Testis (tissue), 3 donors: ENCODE data around the gene ST6GALNAC6. TPM values are rescaled to one million over a fixed set of nuclear protein-coding genes. Genes with fewer than 3 reads are reported as not detected.
A peak's percentile ranks its signal among the peaks of the same experiment; 100 is the strongest.

ENCODE experiments used
- DNase-seq: peaks from one replicate; pipeline ENCODE4 v3.0.0-alpha.2; 2019
- H3K27ac ChIP-seq, 2 donors: fragments of 200-600 bp; sonication (generic); one replicate each; pipeline ENCODE4 v1.5.1; 2019
- H3K27me3 ChIP-seq: fragments of 200-600 bp; sonication (generic); one replicate; pipeline ENCODE4 v1.5.1; 2019
- H3K36me3 ChIP-seq: fragments of 200-600 bp; sonication (generic); one replicate; pipeline ENCODE4 v1.5.1; 2017; ENCODE audit warnings: low read depth; ENCODE audit errors: missing control alignments
- H3K4me1 ChIP-seq: fragments of 200-600 bp; sonication (generic); one replicate; pipeline ENCODE4 v1.5.1; 2019
- H3K4me3 ChIP-seq, 2 donors: fragments of 200-600 bp; sonication (generic); one replicate each; pipeline ENCODE4 v1.5.1; 2017 to 2019
- H3K9me3 ChIP-seq: fragments of 200-600 bp; sonication (generic); one replicate; pipeline ENCODE4 v1.5.1; 2017
- POLR2A ChIP-seq: fragments of 450-650 bp; IDR thresholded peaks from one replicate; pipeline ENCODE4 v1.6.1; 2017; ENCODE audit warnings: antibody characterized with exemption, mild to moderate bottlenecking, moderate library complexity
- WGBS, 2 donors: methylation state at CpG; one replicate each; pipeline ENCODE4 v1.1.5; 2018; 5-methylcytosine and 5-hydroxymethylcytosine counted together
- intact Hi-C: fragments of 100-400 bp; cut with DNase I; formaldehyde crosslinking; loops from one replicate; pipeline ENCODE4 v1.15.1; 2023; ENCODE audit warnings: low total_unique reads
- polyA plus RNA-seq: library from polyadenylated mRNA; stranded (reverse); fragments of 350-450 nt; fragmentation: Illumina TruSeq; extraction: RNeasy Lipid Tissue Mini Kit (QIAGEN cat#74804); gene quantifications from one replicate; pipeline ENCODE4 v1.2.3, GENCODE V29; 2014; ENCODE audit warnings: low read depth, low replicate concordance; ENCODE audit not compliant: insufficient read depth
- total RNA-seq, 2 donors: library from RNA; depleted of rRNA; stranded (reverse); fragments of >200 nt; gene quantifications; one replicate each; pipeline ENCODE4 v1.2.3, GENCODE V29; 2016
- TF ChIP-seq, protein P1 (sequence below), 3 experiments: fragments of 450-650 bp in 2 of 3; fragments of 200-600 bp in 1 of 3; sonication (generic) in 1 of 3; IDR thresholded peaks; one replicate each; pipeline ENCODE4 v1.5.1; 2016 to 2019; ENCODE audit warnings: antibody characterized with exemption in 3 of 3, mild to moderate bottlenecking in 2 of 3, moderate library complexity in 1 of 3

The ST6GALNAC6 gene
- total and polyA plus RNA-seq, 3 donors from 2014 or later, result 43.0 to 70.3 (median 46.3) TPM

- intact Hi-C loops, result no loop called here
- peaks cover 31% of the 10 kb centered on the region for H3K4me1 ChIP-seq
- H3K9me3 ChIP-seq, result no peaks in the 10 kb centered on the region
- no peak for DNase-seq
- WGBS, 2 donors, result 87 to 93% methylated on average over 3 to 17 of the region's 17 CpGs
- no peak overlapping the region for H3K27ac ChIP-seq
- H3K27me3 ChIP-seq, result no peaks in the 10 kb centered on the region
- no peak overlapping the region for H3K4me3 ChIP-seq
- no peaks in the 10 kb centered on the region for H3K36me3 ChIP-seq
- TF ChIP-seq, protein P1, sequence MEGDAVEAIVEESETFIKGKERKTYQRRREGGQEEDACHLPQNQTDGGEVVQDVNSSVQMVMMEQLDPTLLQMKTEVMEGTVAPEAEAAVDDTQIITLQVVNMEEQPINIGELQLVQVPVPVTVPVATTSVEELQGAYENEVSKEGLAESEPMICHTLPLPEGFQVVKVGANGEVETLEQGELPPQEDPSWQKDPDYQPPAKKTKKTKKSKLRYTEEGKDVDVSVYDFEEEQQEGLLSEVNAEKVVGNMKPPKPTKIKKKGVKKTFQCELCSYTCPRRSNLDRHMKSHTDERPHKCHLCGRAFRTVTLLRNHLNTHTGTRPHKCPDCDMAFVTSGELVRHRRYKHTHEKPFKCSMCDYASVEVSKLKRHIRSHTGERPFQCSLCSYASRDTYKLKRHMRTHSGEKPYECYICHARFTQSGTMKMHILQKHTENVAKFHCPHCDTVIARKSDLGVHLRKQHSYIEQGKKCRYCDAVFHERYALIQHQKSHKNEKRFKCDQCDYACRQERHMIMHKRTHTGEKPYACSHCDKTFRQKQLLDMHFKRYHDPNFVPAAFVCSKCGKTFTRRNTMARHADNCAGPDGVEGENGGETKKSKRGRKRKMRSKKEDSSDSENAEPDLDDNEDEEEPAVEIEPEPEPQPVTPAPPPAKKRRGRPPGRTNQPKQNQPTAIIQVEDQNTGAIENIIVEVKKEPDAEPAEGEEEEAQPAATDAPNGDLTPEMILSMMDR (IDR thresholded peaks at IDR 0.05), result no peak
- TF ChIP-seq POLR2A, result no peak
Measured at GRCh38 chr9:127909839-127910273, 10.5 kb upstream of the ST6GALNAC6 start.

GRCh38 chr9:127908660-127908926 lies 9.2 kb upstream of the ST6GALNAC6 start:
- WGBS, 2 donors, result 92 to 94% methylated on average over 8 to 10 of the region's 10 CpGs
- Histone ChIP-seq H3K27ac (no peak overlapping the region), H3K36me3 (no peaks in the 10 kb centered on the region), H3K4me3 (no peak overlapping the region), H3K27me3 (no peaks in the 10 kb centered on the region), H3K4me1 (peaks cover 40% of the 10 kb centered on the region), H3K9me3 (no peaks in the 10 kb centered on the region)
- DNase-seq, result no peak
- intact Hi-C loops, result no loop called here
- TF ChIP-seq POLR2A, result no peak
- TF ChIP-seq, protein P1 (IDR thresholded peaks at IDR 0.05), result no peak

- intact Hi-C loops, result no loop called here
- Histone ChIP-seq H3K36me3 (no peaks in the 10 kb centered on the region), H3K4me3 (no peak overlapping the region), H3K9me3 (no peaks in the 10 kb centered on the region), H3K27me3 (no peaks in the 10 kb centered on the region), H3K4me1 (peaks cover 46% of the 10 kb centered on the region), H3K27ac (peak overlapping the region; percentile 68 to 71)
- WGBS, 2 donors, result 84 to 88% methylated on average over 21 to 34 of the region's 35 CpGs
- TF ChIP-seq, protein P1 (IDR thresholded peaks at IDR 0.05), result no peak
- no peak for TF ChIP-seq POLR2A
- no peak for DNase-seq
Measured at GRCh38 chr9:127907867-127908659, 8.7 kb upstream of the ST6GALNAC6 start.

- Histone ChIP-seq H3K27ac (peak overlapping the region; percentile 71 to 72), H3K36me3 (no peaks in the 10 kb centered on the region), H3K4me3 (no peak overlapping the region), H3K9me3 (no peaks in the 10 kb centered on the region), H3K4me1 (peaks cover 46% of the 10 kb centered on the region), H3K27me3 (no peaks in the 10 kb centered on the region)
- intact Hi-C loops, result no loop called here
- no peak for DNase-seq
- 75 to 80% methylated on average over 10 to 12 of the region's 12 CpGs for WGBS, 2 donors
- TF ChIP-seq, protein P1 (IDR thresholded peaks at IDR 0.05), result no peak
- TF ChIP-seq POLR2A, result no peak
Measured at GRCh38 chr9:127905788-127906191, 6.4 kb upstream of the ST6GALNAC6 start.
